Transverse colon (tissue), 4 donors: ENCODE results near the gene UVRAG. TPM values are rescaled to one million over a fixed set of nuclear protein-coding genes. Genes with fewer than 3 reads are reported as not detected.
A peak's percentile ranks its signal among the peaks of the same experiment; 100 is the strongest.

Experiments
- DNase-seq: peaks from one replicate; pipeline ENCODE4 v3.0.0-alpha.2; 2019
- H3K27ac ChIP-seq, 4 donors: fragments of 200-600 bp; sonication (generic); 2 replicates each; pipeline ENCODE4 v1.5.1; 2016 to 2018; ENCODE audit warnings: inconsistent platforms in 4 of 4
- H3K27me3 ChIP-seq: fragments of 200-600 bp; sonication (generic); 2 replicates; pipeline ENCODE4 v1.5.1; 2017; ENCODE audit warnings: inconsistent platforms
- H3K36me3 ChIP-seq, 4 donors: fragments of 200-600 bp; sonication (generic); 2 replicates each; pipeline ENCODE4 v1.5.1; 2017 to 2019; ENCODE audit warnings: inconsistent platforms in 4 of 4
- H3K4me1 ChIP-seq, 4 donors: fragments of 200-600 bp; sonication (generic); 2 replicates each; pipeline ENCODE4 v1.5.1; 2017 to 2020; ENCODE audit warnings: inconsistent platforms in 4 of 4
- H3K4me3 ChIP-seq, 4 donors: fragments of 200-600 bp; sonication (generic); 1 replicate in 1 of 4; 2 replicates in 3 of 4; pipeline versions ENCODE4 v1.5.1 to v1.6.1; 2017 to 2019; ENCODE audit warnings: inconsistent platforms in 4 of 4
- H3K9me3 ChIP-seq, 2 donors: fragments of 200-600 bp; sonication (generic); 2 replicates each; pipeline ENCODE4 v1.5.1; 2017 to 2019; ENCODE audit warnings: inconsistent platforms in 2 of 2
- EP300 ChIP-seq: sonication (generic); formaldehyde crosslinking; IDR thresholded peaks from one replicate; pipeline ENCODE4 v1.6.1; 2017; ENCODE audit warnings: antibody characterized with exemption, low read depth
- POLR2A ChIP-seq: fragments of 450-650 bp; IDR thresholded peaks from one replicate; pipeline ENCODE4 v1.6.1; 2016; ENCODE audit warnings: antibody characterized with exemption, mild to moderate bottlenecking, moderate library complexity
- POLR2AphosphoS5 ChIP-seq, 3 donors: sonication (generic); formaldehyde crosslinking; IDR thresholded peaks; one replicate each; pipeline ENCODE4 v1.6.1; 2016; ENCODE audit warnings: antibody characterized with exemption in 3 of 3
- WGBS, 2 donors: methylation state at CpG; one replicate each; pipeline ENCODE4 v1.1.5; 2018; ENCODE audit warnings: low coverage in 1 of 2; 5-methylcytosine and 5-hydroxymethylcytosine counted together
- in situ Hi-C, 4 donors: fragments of 200-750 bp; cut with MboI; loops; one replicate each; pipeline versions ENCODE4 v1.15.0 to v1.15.1; 2017; ENCODE audit warnings: low sequenced_read_pairs in 3 of 4, low pct_ligation_motif_present in 1 of 4, low pct_unique_long_range_greater_than_20kb in 1 of 4
- intact Hi-C: fragments of 100-400 bp; cut with DNase I; formaldehyde crosslinking; loops from one replicate; pipeline ENCODE4 v1.15.1; 2023; ENCODE audit warnings: low total_unique reads
- total RNA-seq, 4 donors: library from RNA; depleted of rRNA; stranded (reverse); fragments of >200 nt; gene quantifications; one replicate each; pipeline ENCODE4 v1.1.0, GENCODE V29; 2016
- TF ChIP-seq, protein P1 (sequence below), 5 experiments: fragments of 200-600 bp in 3 of 5; fragments of 450-650 bp in 2 of 5; sonication (generic) in 3 of 5; IDR thresholded peaks; 1 replicate in 2 of 5; 2 replicates in 3 of 5; pipeline ENCODE4 v1.5.1; 2016 to 2017; ENCODE audit warnings: antibody characterized with exemption in 5 of 5, inconsistent platforms in 3 of 5, mild to moderate bottlenecking in 2 of 5, moderate library complexity in 1 of 5

The UVRAG gene
- total RNA-seq, 4 donors from 2014 or later: 12.7 to 34.6 (median 19.3) TPM

DNA sequence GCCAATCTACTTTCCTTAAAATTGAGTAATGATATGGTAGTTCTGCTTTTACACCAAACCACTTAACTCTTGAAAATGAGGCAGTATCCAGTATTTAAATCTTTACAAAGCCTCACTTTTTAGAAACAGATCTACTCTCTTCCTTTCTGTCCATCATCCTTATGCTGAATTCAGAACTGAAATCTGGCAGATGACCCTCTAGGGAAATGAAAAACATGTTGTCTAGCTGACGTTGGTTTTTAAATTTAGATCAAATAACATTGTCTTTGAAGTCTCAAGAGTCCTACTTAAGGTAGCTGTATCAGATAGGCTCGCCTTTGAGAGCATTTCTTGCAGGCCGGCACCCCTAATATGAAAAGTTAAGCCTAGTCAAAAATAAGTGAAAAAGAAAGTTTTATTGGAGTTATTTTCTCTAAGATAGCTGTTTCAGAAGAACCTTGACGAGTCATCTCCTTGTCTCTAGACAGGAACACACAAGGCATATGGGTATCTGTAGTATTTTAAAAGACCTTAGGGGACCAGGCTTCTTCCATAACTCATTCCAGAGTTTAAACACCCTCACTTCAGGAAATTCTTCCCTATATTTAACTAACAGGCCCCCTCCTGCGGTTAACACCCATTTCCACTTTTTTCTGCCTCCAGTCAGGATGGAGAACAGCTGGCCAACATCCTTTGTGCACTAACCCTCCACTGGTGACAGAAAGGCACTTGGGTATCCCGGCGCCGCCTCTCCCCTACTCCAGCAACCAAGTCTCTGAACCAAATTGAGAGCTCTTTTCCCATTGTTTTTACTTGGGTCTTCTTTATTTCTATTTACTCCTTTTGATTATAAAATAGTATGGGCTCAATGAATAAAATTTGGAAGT is 310.1 kb downstream of the UVRAG start:
- H3K27me3 ChIP-seq: no peaks in the 10 kb centered on the region
- no peaks in the 10 kb centered on the region for H3K9me3 ChIP-seq
- in situ Hi-C loops (no loop called here), intact Hi-C loops (no loop called here)
- 85 to 89% methylated on average over 8 of the region's 8 CpGs for WGBS, 2 donors
- H3K4me3 ChIP-seq: no peak overlapping the region
- peaks cover 8 to 26% (median 13%) of the 10 kb centered on the region in 4 donors for H3K4me1 ChIP-seq
- no peak for DNase-seq
- TF ChIP-seq, protein P1, sequence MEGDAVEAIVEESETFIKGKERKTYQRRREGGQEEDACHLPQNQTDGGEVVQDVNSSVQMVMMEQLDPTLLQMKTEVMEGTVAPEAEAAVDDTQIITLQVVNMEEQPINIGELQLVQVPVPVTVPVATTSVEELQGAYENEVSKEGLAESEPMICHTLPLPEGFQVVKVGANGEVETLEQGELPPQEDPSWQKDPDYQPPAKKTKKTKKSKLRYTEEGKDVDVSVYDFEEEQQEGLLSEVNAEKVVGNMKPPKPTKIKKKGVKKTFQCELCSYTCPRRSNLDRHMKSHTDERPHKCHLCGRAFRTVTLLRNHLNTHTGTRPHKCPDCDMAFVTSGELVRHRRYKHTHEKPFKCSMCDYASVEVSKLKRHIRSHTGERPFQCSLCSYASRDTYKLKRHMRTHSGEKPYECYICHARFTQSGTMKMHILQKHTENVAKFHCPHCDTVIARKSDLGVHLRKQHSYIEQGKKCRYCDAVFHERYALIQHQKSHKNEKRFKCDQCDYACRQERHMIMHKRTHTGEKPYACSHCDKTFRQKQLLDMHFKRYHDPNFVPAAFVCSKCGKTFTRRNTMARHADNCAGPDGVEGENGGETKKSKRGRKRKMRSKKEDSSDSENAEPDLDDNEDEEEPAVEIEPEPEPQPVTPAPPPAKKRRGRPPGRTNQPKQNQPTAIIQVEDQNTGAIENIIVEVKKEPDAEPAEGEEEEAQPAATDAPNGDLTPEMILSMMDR (IDR thresholded peaks at IDR 0.05): no peak
- TF ChIP-seq POLR2AphosphoS5 (IDR thresholded peaks at IDR 0.05) (no peak), POLR2A (no peak), EP300 (no peak)
- no peaks in the 10 kb centered on the region for H3K36me3 ChIP-seq
- no peak overlapping the region for H3K27ac ChIP-seq

DNA sequence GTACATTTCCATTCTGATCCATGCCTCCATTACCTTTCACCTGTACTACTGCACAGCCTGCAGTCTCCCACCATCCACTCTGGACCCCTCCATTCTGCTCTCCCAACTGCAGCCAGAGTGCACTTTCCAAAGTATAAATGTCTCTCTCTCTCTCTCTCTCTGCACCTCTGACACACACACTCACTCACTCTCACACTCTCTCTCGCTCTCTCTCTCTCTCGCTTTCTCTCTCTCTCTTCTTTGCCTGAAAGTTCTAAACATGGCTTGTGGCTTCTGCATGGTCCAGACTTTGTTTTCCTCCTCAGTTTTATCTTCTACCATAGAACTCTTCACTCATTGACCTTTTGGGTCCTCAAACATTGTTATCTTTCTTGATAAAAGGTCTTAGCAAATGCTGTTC is 314.7 kb downstream of the UVRAG start:
- H3K4me3 ChIP-seq: no peak overlapping the region
- intact Hi-C loops (no loop called here), in situ Hi-C loops (no loop called here)
- 90 to 98% methylated on average over 2 of the region's 2 CpGs for WGBS, 2 donors
- no peaks in the 10 kb centered on the region for H3K27me3 ChIP-seq
- H3K36me3 ChIP-seq: no peaks in the 10 kb centered on the region
- TF ChIP-seq, protein P1 (IDR thresholded peaks at IDR 0.05): no peak
- no peak for TF ChIP-seq POLR2A
- TF ChIP-seq POLR2AphosphoS5 (IDR thresholded peaks at IDR 0.05): no peak
- TF ChIP-seq EP300: no peak
- DNase-seq: no peak
- no peak overlapping the region for H3K27ac ChIP-seq
- peaks cover 0 to 32% (median 10%) of the 10 kb centered on the region in 4 donors for H3K4me1 ChIP-seq
- no peaks in the 10 kb centered on the region for H3K9me3 ChIP-seq

DNA sequence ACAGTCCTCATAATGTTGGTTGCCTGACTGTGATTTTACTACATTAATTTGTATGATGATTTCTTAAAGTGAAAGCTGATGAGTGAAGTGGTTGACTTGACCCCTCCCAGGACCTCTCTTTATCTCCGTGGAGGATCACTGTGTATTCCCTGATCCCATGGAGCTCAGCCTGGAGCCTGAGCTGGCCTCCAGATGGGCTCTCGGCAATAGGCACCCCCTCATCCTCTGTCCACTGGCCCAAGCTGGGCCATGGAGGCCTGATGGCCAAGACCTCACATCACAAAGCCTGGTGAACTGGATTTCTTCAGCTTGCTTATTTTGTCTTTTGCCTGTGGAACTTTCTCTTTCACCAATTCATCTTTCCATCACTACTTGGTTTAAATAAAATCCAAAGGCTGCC is 316.1 kb downstream of the UVRAG start:
- Histone ChIP-seq H3K9me3 (no peaks in the 10 kb centered on the region), H3K27me3 (no peaks in the 10 kb centered on the region), H3K27ac (no peak overlapping the region), H3K4me1 (peaks cover 0 to 28% (median 10%) of the 10 kb centered on the region in 4 donors), H3K4me3 (no peak overlapping the region), H3K36me3 (no peaks in the 10 kb centered on the region)
- in situ Hi-C loops (no loop called here), intact Hi-C loops (no loop called here)
- WGBS, 2 donors: 83% methylated on average over 2 of the region's 2 CpGs
- no peak for DNase-seq
- TF ChIP-seq, protein P1 (IDR thresholded peaks at IDR 0.05): no peak
- TF ChIP-seq EP300 (no peak), POLR2AphosphoS5 (IDR thresholded peaks at IDR 0.05) (no peak), POLR2A (no peak)

DNA sequence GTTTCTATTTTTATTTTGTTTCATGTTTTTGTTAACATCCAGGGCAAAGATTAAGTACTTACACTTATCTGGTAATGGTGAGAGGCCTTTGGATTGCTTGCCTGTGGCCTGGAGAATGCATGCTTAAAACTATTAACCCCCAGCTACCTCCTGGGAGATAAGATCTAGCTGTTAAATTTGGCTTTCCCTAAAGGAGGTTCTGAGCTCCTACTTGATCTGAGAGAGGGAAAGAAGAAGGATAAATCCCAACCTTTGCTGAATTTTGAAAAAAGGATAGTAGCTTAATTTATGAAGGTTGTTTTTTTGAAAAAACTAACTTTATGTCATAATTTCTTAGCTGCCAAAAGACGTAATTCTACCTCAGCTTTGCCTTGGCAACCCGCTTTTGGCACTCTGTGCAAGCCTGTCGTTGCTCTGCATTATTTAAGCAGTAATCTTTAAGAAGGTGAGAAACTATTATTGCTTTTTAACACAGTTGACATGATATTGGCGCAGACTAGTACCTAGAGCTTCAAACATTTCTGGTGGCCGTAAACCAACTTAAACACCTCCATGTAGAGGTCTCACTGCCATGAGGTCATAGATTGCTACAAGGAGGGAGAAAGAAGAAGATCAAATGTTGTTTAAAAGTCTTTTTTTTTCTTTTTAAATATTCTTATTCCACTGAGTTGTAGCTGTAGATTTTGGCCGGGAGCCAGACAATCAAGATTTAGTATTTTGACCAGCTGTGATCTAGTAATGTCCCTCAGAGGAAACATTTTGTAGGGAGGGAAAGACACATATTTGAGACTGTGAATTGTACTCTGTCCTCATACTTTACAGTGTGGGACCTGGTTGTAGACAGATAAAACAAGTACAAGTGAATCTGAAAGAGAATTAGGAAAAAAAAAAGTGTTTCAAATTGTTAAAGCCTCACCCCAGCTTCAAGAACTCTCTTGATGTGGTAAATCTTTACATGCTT is 316.9 kb downstream of the UVRAG start:
- peak overlapping the region in 1 of 4 donors; percentile 6 for H3K27ac ChIP-seq
- 67 to 72% methylated on average over 6 of the region's 6 CpGs for WGBS, 2 donors
- in situ Hi-C loops: no loop called here
- TF ChIP-seq, protein P1 (IDR thresholded peaks at IDR 0.05): no peak
- TF ChIP-seq EP300 (no peak), POLR2AphosphoS5 (IDR thresholded peaks at IDR 0.05) (no peak), POLR2A (no peak)
- no peaks in the 10 kb centered on the region for H3K27me3 ChIP-seq
- no peak for DNase-seq
- H3K36me3 ChIP-seq: no peaks in the 10 kb centered on the region
- H3K9me3 ChIP-seq: no peaks in the 10 kb centered on the region
- H3K4me1 ChIP-seq: peaks cover 0 to 28% (median 10%) of the 10 kb centered on the region in 4 donors
- H3K4me3 ChIP-seq: no peak overlapping the region
- intact Hi-C loops: no loop called here
